Purkinje cell (primary cell): ENCODE results near the gene HERPUD2. TPM values are rescaled to one million over a fixed set of nuclear protein-coding genes. Genes with fewer than 3 reads are reported as not detected.

ENCODE experiments used
- polyA plus RNA-seq: library from polyadenylated mRNA; unstranded; fragments of >200 nt; fragmentation: Nextera tagmentation; gene quantifications from 2 replicates; pipeline ENCODE4 v1.2.1, GENCODE V29; 2014

The HERPUD2 gene, protein sequence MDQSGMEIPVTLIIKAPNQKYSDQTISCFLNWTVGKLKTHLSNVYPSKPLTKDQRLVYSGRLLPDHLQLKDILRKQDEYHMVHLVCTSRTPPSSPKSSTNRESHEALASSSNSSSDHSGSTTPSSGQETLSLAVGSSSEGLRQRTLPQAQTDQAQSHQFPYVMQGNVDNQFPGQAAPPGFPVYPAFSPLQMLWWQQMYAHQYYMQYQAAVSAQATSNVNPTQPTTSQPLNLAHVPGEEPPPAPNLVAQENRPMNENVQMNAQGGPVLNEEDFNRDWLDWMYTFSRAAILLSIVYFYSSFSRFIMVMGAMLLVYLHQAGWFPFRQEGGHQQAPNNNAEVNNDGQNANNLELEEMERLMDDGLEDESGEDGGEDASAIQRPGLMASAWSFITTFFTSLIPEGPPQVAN
- 60.2 and 63.9 TPM in 2 replicates for polyA plus RNA-seq

GRCh38 chr7:35694784-35695472, at the start of gene HERPUD2:
HERPUD2 (minus strand) TSS chr7:35695135; CDS start chr7:35694330, 805 bp downstream.

Other genes starting within 250 kb of the HERPUD2 start
- gene SEPTIN7, start 105.9 kb upstream of the HERPUD2 start, polyA plus RNA-seq = 1,682 and 2,183 TPM in 2 replicates